Measurements from ENCODE around the gene DPYSL5. TPM values are rescaled to one million over a fixed set of nuclear protein-coding genes. Genes with fewer than 3 reads are reported as not detected.
A peak's percentile ranks its signal among the peaks of the same experiment; 100 is the strongest.

The DPYSL5 gene
- total and polyA plus RNA-seq, 2 of the 13 experiments (the other 11 are each of a cell fraction or from before 2014, with no cell fraction given): 0.15 TPM; not detected in 1

GRCh38 chr2:26897807-26898479 is 50.0 kb downstream of the DPYSL5 start (continued):
- no peak for TF ChIP-seq IRF9 (CRISPR knock-in tag; IDR thresholded peaks at IDR 0.05; ENCODE audit: borderline replicate concordance)
- no peak for TF ChIP-seq CENPX (CRISPR knock-in tag; IDR thresholded peaks at IDR 0.05)
- no peak for TF ChIP-seq FOXJ3 (CRISPR knock-in tag; IDR thresholded peaks at IDR 0.05; ENCODE audit: borderline replicate concordance)
- no peak for TF ChIP-seq ATF3 (CRISPR knock-in tag; IDR thresholded peaks at IDR 0.05)
- TF ChIP-seq CBFB (CRISPR knock-in tag; IDR thresholded peaks at IDR 0.05): no peak

GRCh38 chr2:26898480-26899078 is 50.6 kb downstream of the DPYSL5 start:
- FAIRE-seq (no peak), DNase-seq (ENCODE audit: low spot score) (no peak), ATAC-seq (no peak)
- H3K4me1 ChIP-seq (ENCODE audit: insufficient read depth, low read length): no peaks in the 10 kb centered on the region
- peaks cover 7% of the 10 kb centered on the region; the same call in 1 of the 2 replicates for H3K9me3 ChIP-seq (ENCODE audit: low read length)
- no peaks in the 10 kb centered on the region for H3K79me2 ChIP-seq (ENCODE audit: insufficient read depth, low read length)
- ChIA-PET CTCF (ENCODE audit: low intra/inter-chr PET ratio, low total read pairs) (no interaction called here), POLR2A (no interaction called here)
- intact Hi-C loops (cut with micrococcal nuclease; ENCODE audit: unreplicated experiment): no loop called here
- no peak overlapping the region for H3K27ac ChIP-seq (ENCODE audit: extremely low read length, insufficient read depth, low read length)
- TF ChIP-seq MNT (IDR thresholded peaks at IDR 0.05) (peak; percentile 41), TRIM22 (IDR thresholded peaks at IDR 0.05) (no peak)
- no peak overlapping the region for H2AFZ ChIP-seq (ENCODE audit: low read length)
- H3K4me3 ChIP-seq (replicated peaks in 1 of 3; ENCODE audit: insufficient read depth in 1 of 3, low read depth in 2 of 3, low read length in 3 of 3): no peak overlapping the region
- H3K9ac ChIP-seq (ENCODE audit: insufficient read depth, low read depth, low read length): no peak overlapping the region
- peaks cover 4 to 43% of the 10 kb centered on the region in 2 experiments for H3K27me3 ChIP-seq (ENCODE audit: control insufficient read depth in 1 of 2, insufficient read depth in 2 of 2, low read length in 2 of 2)
- no peaks in the 10 kb centered on the region for H4K20me1 ChIP-seq (ENCODE audit: insufficient read depth, low read length)
- H3K36me3 ChIP-seq (replicated peaks in 1 of 2; ENCODE audit: control insufficient read depth in 1 of 2, insufficient read depth in 2 of 2, low read length in 2 of 2): no peaks in the 10 kb centered on the region
- no TSS peak for BruUV-seq (replicated peaks)
- in situ Hi-C loops (cut with HindIII; ENCODE audit: extremely low pct_ligation_motif_present, low pct_unique_long_range_greater_than_20kb): no loop called here
- WGBS (ENCODE audit: low lambda C conversion rate): 47% methylated on average over 15 of the region's 15 CpGs
- no peak overlapping the region for H3K4me2 ChIP-seq (ENCODE audit: low read depth, low read length)

All from HepG2 (cell line).